HepG2 (cell line): ENCODE measurements around the gene IL18R1.

Experiments
- JUND ChIP-seq: sonication (generic); formaldehyde crosslinking; IDR thresholded peaks from 2 replicates; pipeline ENCODE4 v1.8.0; 2022; ENCODE audit warnings: mild to moderate bottlenecking, missing genetic modification reagents
- POLR2A ChIP-seq, 2 experiments: IDR thresholded peaks; 2 replicates each; pipeline ENCODE4 v1.6.1; 2011; ENCODE audit warnings: low read depth in 2 of 2, low read length in 2 of 2, mild to moderate bottlenecking in 1 of 2, moderate library complexity in 1 of 2; ENCODE audit not compliant: insufficient read depth in 1 of 2
- SIN3A ChIP-seq: IDR thresholded peaks from 2 replicates; pipeline ENCODE4 v1.6.1; 2011; ENCODE audit warnings: low read depth, mild to moderate bottlenecking, control low read depth, low read length, borderline replicate concordance
- ZC3H4 ChIP-seq: sonication (generic); formaldehyde crosslinking; IDR thresholded peaks from 2 replicates; pipeline ENCODE4 v1.4.0; 2020; ENCODE audit warnings: missing genetic modification reagents, borderline replicate concordance
- TF ChIP-seq, protein P1 (sequence below): sonication (generic); formaldehyde crosslinking; IDR thresholded peaks from 2 replicates; pipeline ENCODE4 v1.5.0; 2020; ENCODE audit warnings: mild to moderate bottlenecking, missing genetic modification reagents, moderate library complexity

DNA sequence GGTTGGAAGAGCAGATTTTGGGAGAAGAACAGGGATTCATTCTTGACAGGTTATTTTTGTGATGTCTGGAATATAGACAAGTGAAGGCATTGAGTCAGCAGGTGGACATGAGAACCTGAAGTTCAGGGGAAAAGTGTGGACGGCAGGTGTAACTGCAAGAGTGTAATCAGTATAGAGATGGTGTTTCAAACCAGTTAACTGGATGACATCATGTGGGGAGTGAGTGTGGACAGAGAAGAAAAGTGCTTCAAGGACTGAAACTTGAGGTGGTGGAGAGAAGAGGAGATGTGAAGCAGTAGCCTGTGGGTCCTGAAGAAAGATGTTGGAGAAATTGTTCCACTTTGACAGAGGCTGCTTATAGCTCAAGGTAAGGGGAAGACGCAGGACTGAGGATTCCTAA, 37.2 kb upstream of the IL18R1 start:
- TF ChIP-seq ZC3H4 (no peak), POLR2A (IDR thresholded peaks at IDR 0.05; ENCODE audit: insufficient read depth in 1 of 2, low read depth in 2 of 2, low read length in 2 of 2) (no peak), SIN3A (no peak), JUND (CRISPR knock-in tag) (no peak)
- TF ChIP-seq, protein P1, sequence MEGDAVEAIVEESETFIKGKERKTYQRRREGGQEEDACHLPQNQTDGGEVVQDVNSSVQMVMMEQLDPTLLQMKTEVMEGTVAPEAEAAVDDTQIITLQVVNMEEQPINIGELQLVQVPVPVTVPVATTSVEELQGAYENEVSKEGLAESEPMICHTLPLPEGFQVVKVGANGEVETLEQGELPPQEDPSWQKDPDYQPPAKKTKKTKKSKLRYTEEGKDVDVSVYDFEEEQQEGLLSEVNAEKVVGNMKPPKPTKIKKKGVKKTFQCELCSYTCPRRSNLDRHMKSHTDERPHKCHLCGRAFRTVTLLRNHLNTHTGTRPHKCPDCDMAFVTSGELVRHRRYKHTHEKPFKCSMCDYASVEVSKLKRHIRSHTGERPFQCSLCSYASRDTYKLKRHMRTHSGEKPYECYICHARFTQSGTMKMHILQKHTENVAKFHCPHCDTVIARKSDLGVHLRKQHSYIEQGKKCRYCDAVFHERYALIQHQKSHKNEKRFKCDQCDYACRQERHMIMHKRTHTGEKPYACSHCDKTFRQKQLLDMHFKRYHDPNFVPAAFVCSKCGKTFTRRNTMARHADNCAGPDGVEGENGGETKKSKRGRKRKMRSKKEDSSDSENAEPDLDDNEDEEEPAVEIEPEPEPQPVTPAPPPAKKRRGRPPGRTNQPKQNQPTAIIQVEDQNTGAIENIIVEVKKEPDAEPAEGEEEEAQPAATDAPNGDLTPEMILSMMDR: no peak
